ENCODE data around the gene OLA1. TPM values are rescaled to one million over a fixed set of nuclear protein-coding genes. Genes with fewer than 3 reads are reported as not detected.

Gene OLA1
- polyA plus RNA-seq, 6 donors from 2014 or later = 58.1 to 77.6 (median 67.1) TPM

GRCh38 chr2:174184504-174184903 lies 63.8 kb downstream of the OLA1 start:
- ATAC-seq (ENCODE audit: low read depth in 2 of 2) (no peak), DNase-seq (no peak)
- H3K4me1 Mint-ChIP-seq = peaks cover 13 to 27% (median 15%) of the 10 kb centered on the region in 3 donors
- peak overlapping the region in 1 of 8 donors; percentile 8 for H3K4me3 Mint-ChIP-seq
- H3K9me3 Mint-ChIP-seq = no peaks in the 10 kb centered on the region
- no peak overlapping the region for H3K27ac Mint-ChIP-seq
- H3K27me3 Mint-ChIP-seq = no peaks in the 10 kb centered on the region
- H3K36me3 Mint-ChIP-seq = peaks cover 6 to 13% of the 10 kb centered on the region in 2 donors

GRCh38 chr2:174183076-174183475 lies 65.3 kb downstream of the OLA1 start:
- no peak overlapping the region for H3K27ac Mint-ChIP-seq
- H3K4me1 Mint-ChIP-seq = peaks cover 13 to 27% (median 15%) of the 10 kb centered on the region in 3 donors
- peaks cover 6 to 13% of the 10 kb centered on the region in 2 donors for H3K36me3 Mint-ChIP-seq
- no peaks in the 10 kb centered on the region for H3K9me3 Mint-ChIP-seq
- ATAC-seq (ENCODE audit: low read depth in 2 of 2) (no peak), DNase-seq (no peak)
- no peaks in the 10 kb centered on the region for H3K27me3 Mint-ChIP-seq
- H3K4me3 Mint-ChIP-seq = no peak overlapping the region

- H3K36me3 Mint-ChIP-seq = peaks cover 0 to 13% of the 10 kb centered on the region in 2 donors
- no peak overlapping the region for H3K4me3 Mint-ChIP-seq
- no peak for ATAC-seq (ENCODE audit: low read depth in 2 of 2)
- no peaks in the 10 kb centered on the region for H3K27me3 Mint-ChIP-seq
- H3K9me3 Mint-ChIP-seq = peaks cover 0 to 6% (median 1%) of the 10 kb centered on the region in 7 donors
- peak overlapping the region in 3 of 6 donors; percentile 62 to 95 (median 69) for H3K27ac Mint-ChIP-seq
- DNase-seq = no peak
- peaks cover 13 to 27% (median 15%) of the 10 kb centered on the region in 3 donors for H3K4me1 Mint-ChIP-seq
Measured at GRCh38 chr2:174181368-174181767, 67.0 kb downstream of the OLA1 start.

GRCh38 chr2:174180726-174181236 lies 67.6 kb downstream of the OLA1 start:
- ATAC-seq (ENCODE audit: low read depth in 2 of 2) (no peak), DNase-seq (no peak)
- no peak overlapping the region for H3K27ac Mint-ChIP-seq
- peaks cover 0 to 12% (median 3%) of the 10 kb centered on the region in 7 donors for H3K9me3 Mint-ChIP-seq
- H3K27me3 Mint-ChIP-seq = no peaks in the 10 kb centered on the region
- H3K4me1 Mint-ChIP-seq = peaks cover 13 to 27% (median 15%) of the 10 kb centered on the region in 3 donors
- H3K4me3 Mint-ChIP-seq = no peak overlapping the region
- peaks cover 2 to 13% of the 10 kb centered on the region in 2 donors for H3K36me3 Mint-ChIP-seq

GRCh38 chr2:174180165-174180724 lies 68.1 kb downstream of the OLA1 start:
- H3K4me1 Mint-ChIP-seq = peaks cover 13 to 27% (median 15%) of the 10 kb centered on the region in 3 donors
- no peak overlapping the region for H3K4me3 Mint-ChIP-seq
- no peak overlapping the region for H3K27ac Mint-ChIP-seq
- H3K27me3 Mint-ChIP-seq = no peaks in the 10 kb centered on the region
- no peak for ATAC-seq (ENCODE audit: low read depth in 2 of 2)
- peaks cover 0 to 18% (median 8%) of the 10 kb centered on the region in 7 donors for H3K9me3 Mint-ChIP-seq
- H3K36me3 Mint-ChIP-seq = peaks cover 5 to 13% of the 10 kb centered on the region in 2 donors
- DNase-seq = no peak

- H3K36me3 Mint-ChIP-seq = peaks cover 26 to 40% of the 10 kb centered on the region in 2 donors
- DNase-seq (no peak), ATAC-seq (ENCODE audit: low read depth in 2 of 2) (no peak)
- peaks cover 5 to 14% (median 8%) of the 10 kb centered on the region in 3 donors for H3K4me1 Mint-ChIP-seq
- no peak overlapping the region for H3K27ac Mint-ChIP-seq
- H3K4me3 Mint-ChIP-seq = no peak overlapping the region
- no peaks in the 10 kb centered on the region for H3K27me3 Mint-ChIP-seq
- H3K9me3 Mint-ChIP-seq = peaks cover 0 to 46% (median 34%) of the 10 kb centered on the region in 7 donors
Measured at GRCh38 chr2:174177316-174177890, 70.9 kb downstream of the OLA1 start.

GRCh38 chr2:174176898-174177297 lies 71.4 kb downstream of the OLA1 start:
- peaks cover 31 to 44% of the 10 kb centered on the region in 2 donors for H3K36me3 Mint-ChIP-seq

GRCh38 chr2:174174741-174175140 lies 73.6 kb downstream of the OLA1 start:
- no peak overlapping the region for H3K27ac Mint-ChIP-seq

More at GRCh38 chr2:174176898-174177297, 71.4 kb downstream of the OLA1 start:
- Mint-ChIP-seq H3K27me3 (no peaks in the 10 kb centered on the region), H3K9me3 (peaks cover 3 to 51% (median 38%) of the 10 kb centered on the region in 7 donors), H3K4me3 (no peak overlapping the region), H3K4me1 (peaks cover 4 to 11% (median 8%) of the 10 kb centered on the region in 3 donors), H3K27ac (no peak overlapping the region)
- ATAC-seq (ENCODE audit: low read depth in 2 of 2) = no peak
- no peak for DNase-seq

GRCh38 chr2:174172802-174173355 lies 75.5 kb downstream of the OLA1 start:
- Mint-ChIP-seq H3K27ac (no peak overlapping the region), H3K9me3 (peaks cover 14 to 91% (median 72%) of the 10 kb centered on the region in 7 donors), H3K4me3 (peak overlapping the region in 1 of 8 donors; percentile 40), H3K27me3 (no peaks in the 10 kb centered on the region), H3K4me1 (no peaks in the 10 kb centered on the region), H3K36me3 (peaks cover 49 to 65% of the 10 kb centered on the region in 2 donors)
- DNase-seq (no peak), ATAC-seq (ENCODE audit: low read depth in 2 of 2) (no peak)

More at GRCh38 chr2:174174741-174175140, 73.6 kb downstream of the OLA1 start:
- Mint-ChIP-seq H3K9me3 (peaks cover 9 to 73% (median 55%) of the 10 kb centered on the region in 7 donors), H3K36me3 (peaks cover 41 to 48% of the 10 kb centered on the region in 2 donors), H3K27me3 (no peaks in the 10 kb centered on the region), H3K4me3 (no peak overlapping the region), H3K4me1 (no peaks in the 10 kb centered on the region)
- no peak for DNase-seq
- ATAC-seq (ENCODE audit: low read depth in 2 of 2) = no peak

GRCh38 chr2:174171686-174172445 lies 76.5 kb downstream of the OLA1 start:
- no peak for ATAC-seq (ENCODE audit: low read depth in 2 of 2)
- Mint-ChIP-seq H3K27ac (peak overlapping the region in 1 of 6 donors; percentile 15), H3K27me3 (no peaks in the 10 kb centered on the region), H3K9me3 (peaks cover 18 to 91% (median 78%) of the 10 kb centered on the region in 7 donors), H3K36me3 (peaks cover 52 to 70% of the 10 kb centered on the region in 2 donors), H3K4me1 (no peaks in the 10 kb centered on the region), H3K4me3 (no peak overlapping the region)
- no peak for DNase-seq

- no peak for ATAC-seq (ENCODE audit: low read depth in 2 of 2)
- H3K4me3 Mint-ChIP-seq = no peak overlapping the region
- H3K27ac Mint-ChIP-seq = no peak overlapping the region
- no peak for DNase-seq
- H3K36me3 Mint-ChIP-seq = peaks cover 49 to 62% of the 10 kb centered on the region in 2 donors
- H3K27me3 Mint-ChIP-seq = no peaks in the 10 kb centered on the region
- H3K9me3 Mint-ChIP-seq = peaks cover 18 to 78% (median 68%) of the 10 kb centered on the region in 7 donors
- H3K4me1 Mint-ChIP-seq = no peaks in the 10 kb centered on the region
Measured at GRCh38 chr2:174169372-174169771, 79.0 kb downstream of the OLA1 start.

- Mint-ChIP-seq H3K36me3 (peaks cover 34 to 39% of the 10 kb centered on the region in 2 donors), H3K4me1 (peaks cover 0 to 4% (median 0%) of the 10 kb centered on the region in 3 donors)
- no peak for DNase-seq
Measured at GRCh38 chr2:174166261-174166660, 82.1 kb downstream of the OLA1 start.

GRCh38 chr2:174161490-174161889 lies 86.8 kb downstream of the OLA1 start:
- Mint-ChIP-seq H3K27me3 (no peaks in the 10 kb centered on the region), H3K9me3 (peaks cover 0 to 15% (median 8%) of the 10 kb centered on the region in 7 donors), H3K27ac (no peak overlapping the region), H3K4me3 (no peak overlapping the region), H3K4me1 (peaks cover 0 to 4% (median 0%) of the 10 kb centered on the region in 3 donors), H3K36me3 (peaks cover 7 to 15% of the 10 kb centered on the region in 2 donors)
- no peak for ATAC-seq (ENCODE audit: low read depth in 2 of 2)
- DNase-seq = no peak

More at GRCh38 chr2:174166261-174166660, 82.1 kb downstream of the OLA1 start:
- ATAC-seq (ENCODE audit: low read depth in 2 of 2) = no peak
- Mint-ChIP-seq H3K27me3 (no peaks in the 10 kb centered on the region), H3K9me3 (peaks cover 12 to 53% (median 49%) of the 10 kb centered on the region in 7 donors), H3K4me3 (no peak overlapping the region), H3K27ac (no peak overlapping the region)
